ENCODE results near the gene DNASE1L3.

GRCh38 chr3:58216496-58217195 lies 5.9 kb upstream of the DNASE1L3 start:
- TF ChIP-seq SIN3A (IDR thresholded peaks at IDR 0.05; ENCODE audit: borderline replicate concordance, insufficient read depth, low read length) (no peak), REST (IDR thresholded peaks at IDR 0.05; ENCODE audit: insufficient read depth in 1 of 2, low read depth in 2 of 2, low read length in 2 of 2) (no peak), POLR2AphosphoS5 (IDR thresholded peaks at IDR 0.05; ENCODE audit: low read depth, low read length) (no peak), TAF1 (IDR thresholded peaks at IDR 0.05; ENCODE audit: borderline replicate concordance, insufficient read depth, low read length) (no peak)
